ENCODE results near the gene RAB3B. TPM values are rescaled to one million over a fixed set of nuclear protein-coding genes. Genes with fewer than 3 reads are reported as not detected.

RAB3B gene
- polyA plus RNA-seq, 3 donors: under 0.01 TPM; not detected in 2

DNA sequence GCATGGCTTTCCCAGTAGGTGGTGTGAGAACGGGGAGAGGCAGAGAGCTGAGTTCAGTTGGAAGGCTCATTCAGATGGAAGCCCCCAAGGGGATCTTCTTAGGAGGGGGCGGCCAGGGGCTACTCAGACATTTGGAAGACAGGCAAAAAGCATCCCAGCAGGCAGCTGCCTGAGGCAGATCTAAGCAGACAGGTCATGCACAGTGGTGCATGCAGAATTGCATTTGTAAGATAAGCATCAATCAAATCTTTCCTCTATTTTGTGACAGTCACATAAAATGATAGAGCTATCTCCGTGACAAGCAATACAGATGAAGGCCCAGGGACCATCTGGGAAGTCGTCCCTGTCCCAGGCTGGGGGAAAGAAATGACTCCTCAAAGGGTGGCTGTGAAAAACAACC, 3.8 kb downstream of the RAB3B start:
- Histone ChIP-seq H3K9ac (ENCODE audit: insufficient read depth, low read length, poor library complexity, severe bottlenecking) (no peak overlapping the region), H3K27ac (ENCODE audit: low read depth in 1 of 2, low read length in 2 of 2) (no peak overlapping the region), H3K4me1 (ENCODE audit: control insufficient read depth in 1 of 2, insufficient read depth in 2 of 2, low read length in 2 of 2) (no peaks in the 10 kb centered on the region), H3K4me3 (replicated peaks in 1 of 3; ENCODE audit: low read depth in 2 of 3, low read length in 3 of 3) (no peak overlapping the region), H3K9me3 (replicated peaks in 1 of 2; ENCODE audit: control insufficient read depth in 1 of 2, insufficient read depth in 1 of 2, low read length in 2 of 2) (no peaks in the 10 kb centered on the region), H3K4me2 (replicated peaks; ENCODE audit: extremely low read depth, low read length, poor library complexity, severe bottlenecking) (no peak overlapping the region), H4K20me1 (ENCODE audit: insufficient read depth, low read length) (no peaks in the 10 kb centered on the region), H3K79me2 (ENCODE audit: insufficient read depth, low read length) (no peaks in the 10 kb centered on the region), H3K27me3 (ENCODE audit: control insufficient read depth in 2 of 2, insufficient read depth in 2 of 2, low read length in 2 of 2) (peaks cover 19 to 38% of the 10 kb centered on the region in 2 donors), H2AFZ (ENCODE audit: insufficient read depth, low read depth, low read length, poor library complexity, severe bottlenecking) (no peak overlapping the region), H3K36me3 (replicated peaks in 1 of 2; ENCODE audit: control insufficient read depth in 1 of 2, insufficient read depth in 2 of 2, low read length in 2 of 2) (no peaks in the 10 kb centered on the region)
- intact Hi-C loops (cut with micrococcal nuclease): no loop called here
- no peak for DNase-seq
- Mint-ChIP-seq H3K27me3 (ENCODE audit: low read depth in 3 of 3) (peaks cover 29 to 41% (median 35%) of the 10 kb centered on the region in 3 donors), H3K9me3 (peaks cover 0 to 19% (median 9%) of the 10 kb centered on the region in 7 donors), H3K4me1 (peaks cover 7% of the 10 kb centered on the region), H3K27ac (no peak overlapping the region), H3K4me3 (peak overlapping the region in 1 of 2 donors; percentile 44), H3K36me3 (peaks cover 0 to 4% of the 10 kb centered on the region in 2 donors)
- TF ChIP-seq, protein P1, sequence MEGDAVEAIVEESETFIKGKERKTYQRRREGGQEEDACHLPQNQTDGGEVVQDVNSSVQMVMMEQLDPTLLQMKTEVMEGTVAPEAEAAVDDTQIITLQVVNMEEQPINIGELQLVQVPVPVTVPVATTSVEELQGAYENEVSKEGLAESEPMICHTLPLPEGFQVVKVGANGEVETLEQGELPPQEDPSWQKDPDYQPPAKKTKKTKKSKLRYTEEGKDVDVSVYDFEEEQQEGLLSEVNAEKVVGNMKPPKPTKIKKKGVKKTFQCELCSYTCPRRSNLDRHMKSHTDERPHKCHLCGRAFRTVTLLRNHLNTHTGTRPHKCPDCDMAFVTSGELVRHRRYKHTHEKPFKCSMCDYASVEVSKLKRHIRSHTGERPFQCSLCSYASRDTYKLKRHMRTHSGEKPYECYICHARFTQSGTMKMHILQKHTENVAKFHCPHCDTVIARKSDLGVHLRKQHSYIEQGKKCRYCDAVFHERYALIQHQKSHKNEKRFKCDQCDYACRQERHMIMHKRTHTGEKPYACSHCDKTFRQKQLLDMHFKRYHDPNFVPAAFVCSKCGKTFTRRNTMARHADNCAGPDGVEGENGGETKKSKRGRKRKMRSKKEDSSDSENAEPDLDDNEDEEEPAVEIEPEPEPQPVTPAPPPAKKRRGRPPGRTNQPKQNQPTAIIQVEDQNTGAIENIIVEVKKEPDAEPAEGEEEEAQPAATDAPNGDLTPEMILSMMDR (IDR thresholded peaks at IDR 0.05): no peak
- 94% methylated on average over 4 of the region's 4 CpGs for WGBS (ENCODE audit: insufficient coverage)

DNA sequence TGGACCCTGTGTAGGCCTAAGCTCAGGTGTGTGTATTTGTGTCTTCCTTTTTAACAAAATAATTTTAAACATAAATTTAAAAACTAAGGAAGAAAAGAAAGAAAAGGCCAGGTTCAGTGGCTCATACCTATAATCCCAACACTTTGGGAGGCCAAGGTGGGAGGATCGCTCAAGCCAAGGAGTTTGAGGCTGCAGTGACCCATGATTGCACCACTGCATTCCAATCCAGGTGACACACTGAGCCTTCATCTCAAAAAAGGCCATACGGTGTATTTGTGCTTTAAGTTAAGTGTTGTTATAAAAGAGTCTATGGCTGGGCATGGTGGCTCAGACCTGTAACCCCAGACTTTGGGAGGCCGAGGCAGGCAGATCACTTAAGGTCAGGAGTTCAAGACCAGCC, 8.3 kb downstream of the RAB3B start:
- Histone ChIP-seq H3K4me3 (replicated peaks in 1 of 3; ENCODE audit: low read depth in 2 of 3, low read length in 3 of 3) (no peak overlapping the region), H3K27me3 (ENCODE audit: control insufficient read depth in 2 of 2, insufficient read depth in 2 of 2, low read length in 2 of 2) (no peaks in the 10 kb centered on the region), H3K4me2 (replicated peaks; ENCODE audit: extremely low read depth, low read length, poor library complexity, severe bottlenecking) (no peak overlapping the region), H2AFZ (ENCODE audit: insufficient read depth, low read depth, low read length, poor library complexity, severe bottlenecking) (no peak overlapping the region), H3K36me3 (replicated peaks in 1 of 2; ENCODE audit: control insufficient read depth in 1 of 2, insufficient read depth in 2 of 2, low read length in 2 of 2) (no peaks in the 10 kb centered on the region), H3K4me1 (ENCODE audit: control insufficient read depth in 1 of 2, insufficient read depth in 2 of 2, low read length in 2 of 2) (no peaks in the 10 kb centered on the region), H3K9me3 (replicated peaks in 1 of 2; ENCODE audit: control insufficient read depth in 1 of 2, insufficient read depth in 1 of 2, low read length in 2 of 2) (no peaks in the 10 kb centered on the region), H3K9ac (ENCODE audit: insufficient read depth, low read length, poor library complexity, severe bottlenecking) (no peak overlapping the region), H3K79me2 (ENCODE audit: insufficient read depth, low read length) (no peaks in the 10 kb centered on the region), H3K27ac (ENCODE audit: low read depth in 1 of 2, low read length in 2 of 2) (no peak overlapping the region), H4K20me1 (ENCODE audit: insufficient read depth, low read length) (no peaks in the 10 kb centered on the region)
- Mint-ChIP-seq H3K27ac (no peak overlapping the region), H3K27me3 (ENCODE audit: low read depth in 3 of 3) (peaks cover 0 to 9% (median 3%) of the 10 kb centered on the region in 3 donors), H3K4me1 (no peaks in the 10 kb centered on the region), H3K36me3 (no peaks in the 10 kb centered on the region), H3K4me3 (no peak overlapping the region), H3K9me3 (peaks cover 0 to 6% (median 1%) of the 10 kb centered on the region in 7 donors)
- DNase-seq: no peak
- TF ChIP-seq, protein P1 (IDR thresholded peaks at IDR 0.05): no peak
- WGBS (ENCODE audit: insufficient coverage): no CpG with 5 or more reads among the region's 3 CpGs
- intact Hi-C loops (cut with micrococcal nuclease): no loop called here

All from CD14-positive monocyte (primary cell).